Memory B cell (primary cell): ENCODE data around the gene PLD4.
A peak's percentile ranks its signal among the peaks of the same experiment; 100 is the strongest.

Experiments
- ATAC-seq: fragments of 150-1000 bp; cut with Tn5 transposase; 2 replicates; pipeline ENCODE4 v1.10.0; 2021; ENCODE audit warnings: low read depth, mild to moderate bottlenecking, moderate library complexity
- DNase-seq, 2 donors: peaks; one replicate each; pipeline ENCODE4 v3.0.0; 2022; ENCODE audit warnings: low spot score in 2 of 2
- H3K27ac Mint-ChIP-seq: one replicate; pipeline ENCODE4 v1.8.0; 2022; ENCODE audit warnings: mild to moderate bottlenecking, moderate library complexity, mixed read lengths
- H3K27me3 Mint-ChIP-seq: one replicate; pipeline ENCODE4 v1.8.0; 2022; ENCODE audit warnings: mixed read lengths
- H3K36me3 Mint-ChIP-seq: one replicate; pipeline ENCODE4 v1.8.0; 2022; ENCODE audit warnings: mild to moderate bottlenecking, mixed read lengths
- H3K4me1 Mint-ChIP-seq: one replicate; pipeline ENCODE4 v1.8.0; 2022; ENCODE audit warnings: mixed read lengths
- H3K4me3 Mint-ChIP-seq: one replicate; pipeline ENCODE4 v1.8.0; 2022; ENCODE audit warnings: mild to moderate bottlenecking, moderate library complexity, mixed read lengths
- H3K9me3 Mint-ChIP-seq: one replicate; pipeline ENCODE4 v1.8.0; 2022; ENCODE audit warnings: mixed read lengths

The PLD4 gene

DNA sequence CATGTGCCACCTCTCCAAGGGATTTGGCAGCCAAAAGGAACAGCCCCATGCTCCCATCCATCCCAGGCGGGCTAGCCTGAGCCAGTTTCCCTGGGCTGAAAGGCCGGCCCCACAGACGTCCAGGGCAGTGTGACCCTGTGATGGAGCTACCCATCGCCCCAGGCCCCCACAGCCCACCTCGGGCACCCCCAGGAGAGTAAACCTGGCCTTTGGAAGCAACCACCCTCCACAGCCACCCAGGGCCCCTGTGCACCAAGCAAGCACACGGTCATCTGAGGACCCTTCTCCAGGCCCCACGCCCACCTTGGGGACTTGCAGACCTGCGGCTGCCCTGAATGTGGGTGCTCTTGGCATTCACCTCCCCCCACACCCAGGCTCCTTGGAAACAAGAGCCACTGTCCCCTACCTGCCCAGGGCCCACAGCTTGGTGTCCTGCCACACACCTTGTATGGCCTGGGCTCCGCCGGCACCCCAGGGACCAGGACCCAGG lies 45.1 kb downstream of the PLD4 start:
- Mint-ChIP-seq H3K27ac (no peak overlapping the region), H3K4me1 (peaks cover 9% of the 10 kb centered on the region), H3K4me3 (no peak overlapping the region), H3K36me3 (no peaks in the 10 kb centered on the region), H3K27me3 (peaks cover 13% of the 10 kb centered on the region), H3K9me3 (no peaks in the 10 kb centered on the region)
- no peak for ATAC-seq
- no peak for DNase-seq

DNA sequence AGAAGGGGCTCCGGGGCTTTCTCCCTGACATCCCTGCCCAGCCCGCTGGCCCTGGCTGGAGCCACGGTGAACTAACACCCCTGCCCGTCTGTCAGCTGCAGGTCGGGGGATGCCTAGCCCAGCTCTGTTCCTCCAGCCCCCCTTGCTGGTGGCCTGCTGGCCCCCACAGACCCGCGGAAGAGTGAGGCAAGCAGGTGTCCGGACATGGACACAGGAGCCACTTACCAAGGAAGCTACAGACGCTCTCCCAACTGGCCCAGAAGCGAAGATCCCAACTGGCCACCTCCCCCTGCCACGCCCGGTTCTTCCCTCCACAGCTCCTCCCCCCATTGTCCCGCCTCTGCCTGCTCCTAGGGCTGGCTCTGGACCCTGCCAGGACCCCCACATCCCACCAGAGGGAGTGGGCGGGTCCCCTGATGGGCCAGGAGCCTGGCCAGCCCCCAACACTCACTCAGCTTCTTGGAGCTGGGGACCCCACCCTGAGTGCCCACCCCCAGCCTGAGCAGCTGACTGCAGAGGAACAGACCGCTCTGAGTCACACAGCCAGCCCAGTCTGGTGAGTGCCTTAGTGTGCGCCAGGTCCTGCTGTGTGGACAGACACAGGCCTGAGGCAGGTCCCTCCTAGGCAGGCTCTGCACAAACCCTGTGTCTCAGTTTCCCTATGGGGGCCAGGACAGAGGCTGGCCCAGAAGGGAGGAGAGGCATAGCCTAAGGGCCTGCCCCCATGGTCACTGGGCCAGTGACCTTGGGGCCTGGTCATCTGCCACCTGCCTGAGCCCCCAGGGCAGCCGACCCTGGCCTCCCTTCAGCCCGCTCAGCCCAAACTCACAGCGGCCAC lies 45.8 kb downstream of the PLD4 start:
- no peak for ATAC-seq
- no peak overlapping the region for H3K4me3 Mint-ChIP-seq

DNA sequence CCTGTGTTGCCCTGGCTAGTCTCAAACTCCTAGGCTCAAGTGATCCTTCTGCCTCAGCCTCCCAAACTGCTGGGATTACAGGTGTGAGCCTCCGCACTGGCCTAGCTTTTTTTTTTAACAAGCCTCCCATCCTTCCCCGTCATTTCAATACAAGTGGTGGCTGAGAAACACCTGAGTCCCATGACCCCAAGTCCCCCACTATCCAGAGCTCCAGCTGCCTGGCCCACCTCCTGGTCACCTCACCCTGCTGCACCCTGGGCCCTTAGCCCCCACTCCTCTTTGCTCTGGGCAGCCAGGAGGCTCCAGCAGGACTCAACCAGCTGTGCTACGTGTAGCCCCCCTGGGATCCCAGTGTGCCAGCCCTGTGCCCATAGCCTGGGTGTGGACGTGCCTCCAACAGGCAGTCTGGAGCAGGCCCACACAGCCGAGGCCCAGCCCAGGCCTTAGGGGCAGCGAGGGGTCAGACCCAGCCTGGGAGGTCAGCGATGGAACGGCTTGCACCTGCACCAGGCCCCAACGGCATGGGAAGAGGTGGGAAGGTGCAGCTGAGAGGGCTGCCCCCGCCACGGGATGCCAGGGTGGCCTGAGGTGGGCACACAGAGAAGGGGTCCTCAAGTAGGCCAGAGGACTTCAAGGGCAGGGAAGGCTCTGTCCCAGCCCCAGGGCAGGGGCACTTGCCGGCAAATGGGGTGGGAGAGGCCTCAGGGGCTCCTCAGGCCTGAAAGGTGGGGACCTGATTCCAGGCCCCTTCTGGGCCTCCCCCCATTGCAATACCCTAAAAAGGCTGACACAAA lies 47.0 kb downstream of the PLD4 start:
- H3K4me3 Mint-ChIP-seq: no peak overlapping the region
- no peak overlapping the region for H3K27ac Mint-ChIP-seq
- H3K36me3 Mint-ChIP-seq: no peaks in the 10 kb centered on the region
- DNase-seq (no peak), ATAC-seq (no peak)
- H3K9me3 Mint-ChIP-seq: no peaks in the 10 kb centered on the region
- peaks cover 14% of the 10 kb centered on the region for H3K27me3 Mint-ChIP-seq
- H3K4me1 Mint-ChIP-seq: peaks cover 15% of the 10 kb centered on the region

More for the DNA sequence above, 45.8 kb downstream of the PLD4 start:
- Mint-ChIP-seq H3K36me3 (no peaks in the 10 kb centered on the region), H3K27me3 (peaks cover 13% of the 10 kb centered on the region), H3K9me3 (no peaks in the 10 kb centered on the region), H3K4me1 (peaks cover 9% of the 10 kb centered on the region), H3K27ac (no peak overlapping the region)
- DNase-seq: no peak

DNA sequence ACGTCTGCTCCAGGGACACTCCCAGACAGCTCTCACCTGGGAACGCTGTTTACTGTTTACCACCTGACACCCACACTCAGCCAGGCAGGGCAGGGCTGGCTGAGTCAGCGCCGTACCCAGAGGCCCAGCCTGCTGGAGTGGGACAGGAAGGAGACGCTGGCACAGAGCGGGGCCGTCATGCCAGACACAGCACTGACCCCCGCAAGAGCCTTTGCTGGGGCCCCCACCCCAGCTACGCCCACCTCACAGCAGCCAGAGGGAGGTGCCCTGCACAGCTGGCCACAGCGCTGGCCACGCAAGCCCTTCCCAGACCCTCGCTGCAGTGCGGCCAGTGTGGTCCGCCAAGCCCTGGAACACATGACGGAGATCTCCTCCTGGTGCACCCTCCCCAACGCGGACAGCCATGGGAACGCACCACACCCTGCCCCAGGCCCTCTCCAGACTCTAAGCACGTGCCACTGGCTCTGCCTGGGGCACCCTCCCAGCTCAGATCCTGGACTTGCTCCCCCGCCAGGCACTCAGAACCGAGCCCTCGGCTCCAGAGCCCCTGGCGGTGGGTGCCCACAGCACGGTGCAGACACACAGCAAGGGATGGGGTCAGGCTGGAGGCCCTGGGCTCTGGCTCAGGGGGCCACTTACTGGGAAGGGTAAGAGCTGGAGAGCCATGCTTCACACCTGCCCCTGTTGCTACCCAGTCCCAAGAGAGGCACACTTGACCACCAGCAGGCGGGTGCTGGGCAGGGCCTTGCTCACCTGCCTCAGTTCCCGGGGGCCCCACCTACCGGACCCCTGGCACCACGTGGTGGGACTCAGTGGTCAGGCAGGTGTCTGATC lies 47.8 kb downstream of the PLD4 start:
- ATAC-seq: no peak
- Mint-ChIP-seq H3K27ac (no peak overlapping the region), H3K4me1 (peaks cover 15% of the 10 kb centered on the region), H3K27me3 (peaks cover 12% of the 10 kb centered on the region), H3K36me3 (no peaks in the 10 kb centered on the region), H3K9me3 (no peaks in the 10 kb centered on the region), H3K4me3 (no peak overlapping the region)
- no peak for DNase-seq

DNA sequence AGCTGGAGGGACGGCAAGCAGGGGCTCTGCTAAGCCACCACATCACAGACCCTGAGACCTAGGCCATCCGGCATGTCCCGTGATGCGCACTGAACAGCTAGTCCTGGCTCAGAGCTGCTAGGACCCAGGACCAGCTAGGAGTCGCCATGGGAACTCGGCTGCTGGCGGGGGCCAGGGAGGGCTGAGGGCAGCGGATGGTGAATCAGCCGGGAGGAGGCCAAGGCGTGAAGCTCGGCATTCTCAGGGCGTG lies 48.4 kb downstream of the PLD4 start:
- no peaks in the 10 kb centered on the region for H3K36me3 Mint-ChIP-seq
- DNase-seq (no peak), ATAC-seq (no peak)
- peaks cover 15% of the 10 kb centered on the region for H3K4me1 Mint-ChIP-seq
- H3K27me3 Mint-ChIP-seq: peaks cover 15% of the 10 kb centered on the region
- no peaks in the 10 kb centered on the region for H3K9me3 Mint-ChIP-seq
- no peak overlapping the region for H3K27ac Mint-ChIP-seq
- H3K4me3 Mint-ChIP-seq: no peak overlapping the region

DNA sequence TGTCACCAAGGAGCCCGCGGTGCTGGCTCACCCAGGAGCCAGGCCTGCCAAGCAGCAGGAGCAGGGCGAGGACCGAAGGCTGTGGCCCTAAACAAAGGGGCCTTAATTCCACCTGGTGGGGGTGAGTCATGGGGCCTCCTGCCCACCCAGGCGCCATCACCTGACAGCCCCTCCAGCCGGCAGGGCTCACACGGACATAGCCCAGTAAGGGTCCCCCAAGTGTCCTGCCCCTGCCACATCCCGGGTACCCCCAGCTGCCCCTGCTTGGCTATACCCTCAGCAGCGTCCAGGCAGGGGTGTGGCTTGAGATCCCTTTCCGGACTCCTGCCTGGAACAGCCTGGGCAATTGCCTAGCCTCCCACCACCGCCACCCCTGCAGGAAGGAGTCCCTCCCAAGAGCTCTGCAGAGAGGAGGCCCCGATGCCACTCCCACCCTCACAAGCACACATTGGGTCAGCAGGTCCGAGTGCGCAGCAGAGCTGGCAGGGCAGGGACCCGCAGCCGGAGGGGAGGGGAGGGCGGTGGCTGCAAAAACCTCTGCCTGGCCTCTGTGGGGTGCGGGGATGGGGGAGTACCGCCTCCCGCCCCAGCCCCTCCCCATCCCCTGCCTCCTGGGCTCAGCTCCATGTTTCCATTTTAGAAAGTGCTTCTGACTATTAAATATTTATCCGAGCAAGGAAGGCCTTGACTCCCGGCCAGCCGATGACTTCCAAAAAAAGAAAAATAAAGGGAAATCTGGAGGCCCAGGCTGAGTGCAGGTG lies 48.9 kb downstream of the PLD4 start:
- Mint-ChIP-seq H3K9me3 (no peaks in the 10 kb centered on the region), H3K27ac (no peak overlapping the region), H3K4me1 (peaks cover 13% of the 10 kb centered on the region), H3K27me3 (peaks cover 15% of the 10 kb centered on the region), H3K36me3 (no peaks in the 10 kb centered on the region), H3K4me3 (no peak overlapping the region)
- DNase-seq (no peak), ATAC-seq (no peak)

DNA sequence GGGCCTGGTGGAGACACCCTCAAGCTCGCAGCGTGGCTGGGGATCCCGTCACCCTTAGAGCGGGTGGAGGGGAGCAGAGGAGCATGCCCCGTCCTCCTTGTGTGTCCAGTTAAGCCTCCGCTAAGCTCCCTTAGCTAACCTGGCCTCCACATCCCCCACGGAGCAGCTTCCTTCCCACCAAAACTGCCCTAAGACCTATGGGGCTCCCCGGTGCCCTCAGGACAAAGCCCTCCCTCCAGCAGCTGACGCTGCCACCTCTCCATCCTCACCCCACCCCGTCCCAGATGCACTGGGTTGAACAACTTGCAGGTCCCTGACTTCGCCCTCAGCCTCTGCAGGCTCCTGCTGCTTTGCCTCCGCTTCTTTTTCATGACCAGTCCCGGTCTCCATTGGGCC lies 49.5 kb downstream of the PLD4 start:
- peaks cover 13% of the 10 kb centered on the region for H3K4me1 Mint-ChIP-seq
- DNase-seq (no peak), ATAC-seq (no peak)
- no peak overlapping the region for H3K4me3 Mint-ChIP-seq
- no peak overlapping the region for H3K27ac Mint-ChIP-seq
- peaks cover 19% of the 10 kb centered on the region for H3K27me3 Mint-ChIP-seq
- H3K9me3 Mint-ChIP-seq: no peaks in the 10 kb centered on the region
- no peaks in the 10 kb centered on the region for H3K36me3 Mint-ChIP-seq

DNA sequence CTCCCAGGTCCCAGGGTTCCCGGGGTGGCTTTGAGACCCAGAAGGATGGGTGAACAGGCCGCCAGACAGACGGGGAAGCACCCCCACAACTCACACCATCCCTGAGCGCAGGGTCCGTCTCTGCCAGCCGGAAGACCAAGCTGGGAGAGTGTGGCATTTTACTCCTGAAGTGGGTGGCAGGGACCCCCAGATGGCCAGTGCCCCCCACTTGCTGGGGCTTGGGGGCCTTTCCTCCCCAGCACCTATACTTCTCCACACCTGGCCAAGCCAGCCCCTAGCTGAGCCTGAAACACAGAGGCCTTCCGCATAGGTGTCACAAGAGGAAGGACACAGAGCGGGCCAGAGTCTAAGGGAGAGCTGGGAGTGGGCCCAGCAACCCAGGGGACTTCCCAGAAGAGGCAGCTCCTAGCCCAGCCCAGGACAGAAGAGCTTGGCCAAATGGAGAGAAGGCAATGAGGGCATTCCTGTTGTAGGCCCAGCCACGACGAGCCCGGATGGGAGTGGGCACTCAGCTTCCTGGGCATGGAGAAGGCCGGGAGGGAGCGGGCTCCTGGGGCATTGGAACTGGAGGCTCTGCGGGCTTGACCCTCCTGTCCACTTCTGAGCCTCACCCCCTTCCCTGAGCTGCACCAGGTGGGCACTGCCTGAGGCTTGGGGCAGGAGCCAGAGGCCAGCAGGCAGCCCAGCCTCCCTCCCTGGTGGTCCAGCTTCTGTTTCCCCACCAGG lies 50.1 kb downstream of the PLD4 start:
- Mint-ChIP-seq H3K36me3 (no peaks in the 10 kb centered on the region), H3K27ac (no peak overlapping the region), H3K4me3 (no peak overlapping the region), H3K27me3 (peaks cover 24% of the 10 kb centered on the region), H3K4me1 (peaks cover 14% of the 10 kb centered on the region), H3K9me3 (no peaks in the 10 kb centered on the region)
- ATAC-seq: no peak
- DNase-seq: no peak

DNA sequence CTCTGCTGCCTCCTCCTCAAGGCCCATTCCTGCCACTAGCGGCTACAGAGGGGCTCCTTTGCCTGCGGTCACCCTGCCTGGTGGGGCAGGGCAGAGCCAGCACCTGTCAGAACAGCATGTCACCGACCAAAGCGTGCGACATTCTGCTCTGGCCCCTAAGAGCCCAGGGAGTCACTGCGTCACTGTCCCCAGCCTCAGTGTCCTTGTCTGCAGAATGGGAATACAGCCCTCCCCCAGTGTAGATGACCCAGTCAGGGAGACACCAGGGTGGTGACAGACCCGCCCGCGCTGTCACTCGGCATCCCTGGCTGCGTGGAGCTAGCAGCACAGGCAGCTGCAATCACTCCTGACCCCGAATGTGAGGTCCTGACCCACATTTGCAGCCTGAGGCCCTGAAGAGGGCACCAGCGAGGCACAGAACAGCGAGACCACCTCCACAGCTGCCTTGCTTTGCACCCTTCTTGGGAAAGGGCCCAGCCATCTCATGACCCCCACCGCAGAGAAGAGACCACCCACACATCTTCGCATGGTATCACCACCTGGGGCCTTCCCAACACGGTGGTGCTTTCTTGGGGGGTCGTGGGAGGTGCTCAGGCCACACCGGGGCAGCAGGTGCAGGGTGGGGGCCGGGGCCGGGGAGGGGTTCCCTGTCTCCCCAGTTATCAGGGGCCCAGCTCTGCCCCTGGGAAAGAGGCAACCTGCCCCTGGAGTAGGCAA lies 51.0 kb downstream of the PLD4 start:
- ATAC-seq (peak; percentile 37), DNase-seq (no peak)
- Mint-ChIP-seq H3K4me3 (no peak overlapping the region), H3K27me3 (peaks cover 26% of the 10 kb centered on the region), H3K27ac (no peak overlapping the region), H3K4me1 (peaks cover 16% of the 10 kb centered on the region), H3K9me3 (no peaks in the 10 kb centered on the region), H3K36me3 (no peaks in the 10 kb centered on the region)

DNA sequence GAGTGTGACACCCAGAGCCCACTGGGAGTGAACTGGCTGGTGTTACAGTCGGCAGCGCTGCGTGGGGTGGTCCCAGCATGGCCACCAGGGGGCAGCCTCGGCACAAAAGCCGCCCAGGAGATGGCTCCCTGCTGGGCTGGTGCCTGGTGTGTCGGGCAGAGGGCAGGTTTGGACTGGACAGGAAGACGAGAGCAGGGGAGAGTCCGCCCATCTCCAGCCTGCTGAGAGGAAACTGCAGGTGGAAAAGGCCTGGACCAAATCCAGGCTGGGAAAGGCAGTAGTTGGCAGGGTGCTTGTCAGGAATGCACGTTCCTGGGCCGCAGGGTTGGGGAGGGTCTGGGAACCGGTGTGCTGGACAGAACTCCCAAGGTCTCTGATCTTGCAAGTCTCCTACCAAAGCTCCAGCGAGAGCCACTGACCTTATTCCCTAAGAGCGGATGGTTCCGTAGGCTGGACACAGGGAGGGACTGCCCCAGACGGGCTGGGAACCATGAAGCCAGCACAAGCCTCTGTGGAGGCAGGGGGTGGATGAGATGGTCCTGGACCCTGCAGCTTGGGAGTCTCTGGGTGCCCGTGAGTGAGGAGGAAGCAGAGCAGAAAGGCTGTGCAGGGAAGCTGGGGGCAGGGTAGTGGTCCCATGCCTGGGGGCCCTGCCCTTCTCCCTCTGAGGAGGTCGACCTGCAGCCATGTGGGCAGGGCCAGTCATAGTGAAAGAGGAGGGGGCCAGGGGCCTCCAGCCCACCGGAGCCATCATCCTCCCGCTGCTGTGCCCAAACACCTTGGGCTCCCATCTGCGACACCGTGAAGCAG lies 51.7 kb downstream of the PLD4 start:
- Mint-ChIP-seq H3K9me3 (no peaks in the 10 kb centered on the region), H3K4me1 (peaks cover 16% of the 10 kb centered on the region), H3K27ac (no peak overlapping the region), H3K27me3 (peaks cover 25% of the 10 kb centered on the region), H3K36me3 (no peaks in the 10 kb centered on the region), H3K4me3 (peak overlapping the region; percentile 25)
- ATAC-seq (peak; percentile 86), DNase-seq (peak; percentile 89 to 94)

DNA sequence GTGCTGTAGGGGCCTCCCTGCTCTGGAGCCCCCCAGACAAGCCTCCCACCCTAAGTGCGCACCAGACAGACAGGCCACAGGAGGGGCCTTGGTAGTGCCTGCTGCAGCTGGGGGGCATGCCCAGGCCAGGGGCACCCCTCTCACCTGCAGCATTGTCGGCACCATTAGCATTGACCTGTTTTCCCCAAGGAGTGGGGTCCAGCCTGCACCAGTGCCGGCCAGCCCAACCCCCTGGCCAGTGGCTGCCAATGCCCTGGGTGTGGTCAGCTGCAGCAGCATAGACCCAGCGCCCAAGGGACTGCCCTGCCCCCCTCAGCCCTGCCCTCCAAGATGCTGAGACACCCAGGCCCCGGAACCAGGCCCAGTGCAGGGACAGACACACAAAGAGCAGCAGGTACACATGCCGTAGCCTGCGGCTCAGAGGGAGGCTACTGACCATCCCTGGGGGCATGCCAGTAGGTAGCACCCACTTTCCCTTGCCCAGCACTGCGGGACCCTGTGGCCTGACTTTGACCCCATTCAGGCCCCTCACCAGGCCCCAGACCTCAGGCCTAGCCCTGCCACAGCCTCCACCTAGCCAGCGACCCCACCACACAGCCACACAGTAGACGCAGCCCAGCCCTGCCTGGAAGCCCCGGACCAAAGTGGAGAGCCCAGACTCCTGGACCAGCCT lies 52.5 kb downstream of the PLD4 start:
- Mint-ChIP-seq H3K9me3 (no peaks in the 10 kb centered on the region), H3K4me1 (peaks cover 16% of the 10 kb centered on the region), H3K36me3 (no peaks in the 10 kb centered on the region), H3K27me3 (peaks cover 22% of the 10 kb centered on the region), H3K4me3 (peak overlapping the region; percentile 80), H3K27ac (no peak overlapping the region)
- DNase-seq: no peak
- no peak for ATAC-seq
